ENCODE measurements around the gene FALEC. TPM values are rescaled to one million over a fixed set of nuclear protein-coding genes. Genes with fewer than 3 reads are reported as not detected.
"Not testable (repeated sequence)": the region's sequence is repeated elsewhere in the genome, so short reads cannot be mapped to it uniquely, and the experiment has no call there.

FALEC gene
- total and polyA plus RNA-seq, 2 donors: 0.16 to 0.19 TPM

DNA sequence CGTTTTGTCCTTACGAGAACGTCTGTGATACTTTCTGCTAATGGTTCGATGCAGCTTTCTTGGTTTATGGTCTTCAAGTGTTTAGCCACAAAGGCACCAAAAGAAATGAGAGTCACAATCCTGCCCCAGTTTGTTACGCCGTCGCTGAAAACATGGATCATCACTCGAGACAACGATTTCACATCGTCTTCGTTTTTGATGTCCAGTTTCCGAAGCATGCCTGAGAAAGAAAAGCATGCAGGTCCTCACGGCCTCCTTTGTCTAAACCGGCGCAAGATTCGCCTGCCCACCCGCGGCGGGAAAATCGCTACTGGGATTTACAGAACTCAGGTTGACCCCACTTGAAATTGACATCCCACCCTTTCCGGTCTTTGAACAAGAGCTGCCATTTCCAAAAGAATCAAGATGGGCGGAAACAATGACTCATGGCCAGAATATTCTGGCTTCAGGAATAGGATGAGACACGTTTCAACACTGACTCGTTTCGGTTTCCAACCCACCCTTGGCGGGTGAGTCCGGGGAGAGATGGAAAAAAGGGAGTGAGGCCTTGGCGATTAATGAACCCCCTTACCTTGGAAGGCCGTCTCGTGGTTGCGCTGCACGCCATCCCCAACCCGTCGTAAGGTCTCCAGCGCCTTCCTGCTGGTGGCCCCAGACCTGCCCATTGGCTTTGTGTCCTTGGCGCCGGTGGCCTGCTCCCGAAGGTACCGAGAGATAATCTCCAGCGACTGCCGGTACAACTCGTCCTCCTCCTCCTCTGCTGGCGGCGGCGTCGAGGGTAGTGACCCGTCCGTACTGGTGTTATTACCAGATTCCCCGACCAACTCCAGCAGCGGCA, 62.9 kb downstream of the FALEC start:
- under 1% methylated on average over 50 of the region's 50 CpGs for WGBS
- peaks cover 12 to 26% of the 10 kb centered on the region in 2 donors for H3K4me1 ChIP-seq (ENCODE audit: control insufficient read depth in 2 of 2, insufficient read depth in 2 of 2, low read length in 2 of 2)
- DNase-seq (ENCODE audit: low read depth in 6 of 9, low spot score in 9 of 9): peak in 5 of 9 donors; percentile 45 to 76 (median 53)
- peak overlapping the region; percentile 97 to 99 for H3K27ac ChIP-seq (ENCODE audit: low read depth in 1 of 2, low read length in 1 of 2)
- H3K27me3 ChIP-seq (ENCODE audit: control insufficient read depth in 2 of 2, insufficient read depth in 1 of 2, low read length in 1 of 2): no peaks in the 10 kb centered on the region
- no peaks in the 10 kb centered on the region for H3K9me3 ChIP-seq (ENCODE audit: control insufficient read depth in 2 of 2, insufficient read depth in 1 of 2, low read length in 1 of 2)
- peaks cover 15 to 37% of the 10 kb centered on the region in 2 donors for H3K36me3 ChIP-seq (ENCODE audit: control insufficient read depth in 2 of 2, insufficient read depth in 2 of 2, low read length in 1 of 2)
- H3K4me3 ChIP-seq (ENCODE audit: low read length in 2 of 2): peak overlapping the region; percentile 99 to 100

- no peaks in the 10 kb centered on the region for H3K27me3 ChIP-seq (ENCODE audit: control insufficient read depth in 2 of 2, insufficient read depth in 1 of 2, low read length in 1 of 2)
- peaks cover 9 to 29% of the 10 kb centered on the region in 2 donors for H3K36me3 ChIP-seq (ENCODE audit: control insufficient read depth in 2 of 2, insufficient read depth in 2 of 2, low read length in 1 of 2)
- DNase-seq (ENCODE audit: low read depth in 6 of 9, low spot score in 9 of 9): peak in 8 of 9 donors; percentile 64 to 93 (median 79)
- H3K4me3 ChIP-seq (ENCODE audit: low read length in 2 of 2): peak within 1 kb of the TSS; percentile 99 to 100
- H3K4me1 ChIP-seq (ENCODE audit: control insufficient read depth in 2 of 2, insufficient read depth in 2 of 2, low read length in 2 of 2): peaks cover 12 to 25% of the 10 kb centered on the region in 2 donors
- H3K27ac ChIP-seq (ENCODE audit: low read depth in 1 of 2, low read length in 1 of 2): peak within 1 kb of the TSS; percentile 97 to 99
- WGBS: under 1% methylated on average over 94 of the region's 94 CpGs
- H3K9me3 ChIP-seq (ENCODE audit: control insufficient read depth in 2 of 2, insufficient read depth in 1 of 2, low read length in 1 of 2): no peaks in the 10 kb centered on the region
These were observed 63.8 kb downstream of the FALEC start, which contains the start of gene MCL1 for GRCh38 chr1:150579110-150579944. Gene MCL1 (minus strand): TSS chr1:150579610. CDS start chr1:150579530, 80 bp downstream.

- Histone ChIP-seq H3K27me3 (ENCODE audit: control insufficient read depth in 2 of 2, insufficient read depth in 1 of 2, low read length in 1 of 2) (no peaks in the 10 kb centered on the region), H3K36me3 (ENCODE audit: control insufficient read depth in 2 of 2, insufficient read depth in 2 of 2, low read length in 1 of 2) (peaks cover 4 to 22% of the 10 kb centered on the region in 2 donors), H3K4me3 (ENCODE audit: low read length in 2 of 2) (peak overlapping the region; percentile 99 to 100), H3K9me3 (ENCODE audit: control insufficient read depth in 2 of 2, insufficient read depth in 1 of 2, low read length in 1 of 2) (no peaks in the 10 kb centered on the region), H3K4me1 (ENCODE audit: control insufficient read depth in 2 of 2, insufficient read depth in 2 of 2, low read length in 2 of 2) (peaks cover 9 to 19% of the 10 kb centered on the region in 2 donors), H3K27ac (ENCODE audit: low read depth in 1 of 2, low read length in 1 of 2) (peak overlapping the region; percentile 97)
- WGBS: 79% methylated on average over 15 of the region's 15 CpGs
- no peak for DNase-seq (ENCODE audit: low read depth in 6 of 9, low spot score in 9 of 9)
These were observed 64.5 kb downstream of the FALEC start for GRCh38 chr1:150579945-150580642.

GRCh38 chr1:150580966-150581365, 65.4 kb downstream of the FALEC start:
- 98% methylated on average over 3 of the region's 3 CpGs for WGBS
- H3K4me3 ChIP-seq (ENCODE audit: low read length in 2 of 2); H3K9me3 ChIP-seq (ENCODE audit: control insufficient read depth in 2 of 2, insufficient read depth in 1 of 2, low read length in 1 of 2); H3K27ac ChIP-seq (ENCODE audit: low read depth in 1 of 2, low read length in 1 of 2); H3K27me3 ChIP-seq (ENCODE audit: control insufficient read depth in 2 of 2, insufficient read depth in 1 of 2, low read length in 1 of 2); DNase-seq (ENCODE audit: low read depth in 6 of 9, low spot score in 9 of 9): not testable (repeated sequence)
- Histone ChIP-seq H3K4me1 (ENCODE audit: control insufficient read depth in 2 of 2, insufficient read depth in 2 of 2, low read length in 2 of 2) (peaks cover 0 to 15% of the 10 kb centered on the region in 2 donors), H3K36me3 (ENCODE audit: control insufficient read depth in 2 of 2, insufficient read depth in 2 of 2, low read length in 1 of 2) (peaks cover 0 to 13% of the 10 kb centered on the region in 2 donors)

GRCh38 chr1:150581437-150581836, 65.9 kb downstream of the FALEC start:
- not testable (repeated sequence) for DNase-seq (ENCODE audit: low read depth in 6 of 9, low spot score in 9 of 9)
- WGBS: 97% methylated on average over 7 of the region's 7 CpGs

DNA sequence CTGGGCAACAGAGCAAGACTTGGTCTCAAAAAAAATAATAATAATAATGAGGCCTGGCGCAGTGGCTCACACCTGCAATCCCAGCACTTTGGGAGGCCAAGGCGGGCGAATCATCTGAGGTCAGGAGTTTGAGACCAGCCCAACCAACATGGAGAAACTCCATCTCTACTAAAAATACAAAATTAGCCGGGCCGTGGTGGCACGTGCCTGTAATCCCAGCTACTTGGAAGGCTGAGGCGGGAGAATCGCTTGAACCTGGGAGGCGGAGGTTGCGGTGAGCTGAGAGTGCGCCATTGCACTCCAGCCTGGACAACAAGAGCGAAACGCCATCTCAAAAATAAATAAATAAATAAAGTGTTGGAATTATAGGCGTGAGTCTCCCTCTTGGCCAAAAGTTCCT, 66.4 kb downstream of the FALEC start:
- H3K27ac ChIP-seq (ENCODE audit: low read depth in 1 of 2, low read length in 1 of 2); H3K27me3 ChIP-seq (ENCODE audit: control insufficient read depth in 2 of 2, insufficient read depth in 1 of 2, low read length in 1 of 2); H3K9me3 ChIP-seq (ENCODE audit: control insufficient read depth in 2 of 2, insufficient read depth in 1 of 2, low read length in 1 of 2); H3K36me3 ChIP-seq (ENCODE audit: control insufficient read depth in 2 of 2, insufficient read depth in 2 of 2, low read length in 1 of 2); H3K4me3 ChIP-seq (ENCODE audit: low read length in 2 of 2); DNase-seq (ENCODE audit: low read depth in 6 of 9, low spot score in 9 of 9): not testable (repeated sequence)
- WGBS: 98% methylated on average over 14 of the region's 14 CpGs
- H3K4me1 ChIP-seq (ENCODE audit: control insufficient read depth in 2 of 2, insufficient read depth in 2 of 2, low read length in 2 of 2): peaks cover 0 to 13% of the 10 kb centered on the region in 2 donors

More at GRCh38 chr1:150581437-150581836, 65.9 kb downstream of the FALEC start:
- H3K27me3 ChIP-seq (ENCODE audit: control insufficient read depth in 2 of 2, insufficient read depth in 1 of 2, low read length in 1 of 2); H3K36me3 ChIP-seq (ENCODE audit: control insufficient read depth in 2 of 2, insufficient read depth in 2 of 2, low read length in 1 of 2); H3K4me3 ChIP-seq (ENCODE audit: low read length in 2 of 2); H3K27ac ChIP-seq (ENCODE audit: low read depth in 1 of 2, low read length in 1 of 2); H3K9me3 ChIP-seq (ENCODE audit: control insufficient read depth in 2 of 2, insufficient read depth in 1 of 2, low read length in 1 of 2): not testable (repeated sequence)
- peaks cover 0 to 15% of the 10 kb centered on the region in 2 donors for H3K4me1 ChIP-seq (ENCODE audit: control insufficient read depth in 2 of 2, insufficient read depth in 2 of 2, low read length in 2 of 2)

DNA sequence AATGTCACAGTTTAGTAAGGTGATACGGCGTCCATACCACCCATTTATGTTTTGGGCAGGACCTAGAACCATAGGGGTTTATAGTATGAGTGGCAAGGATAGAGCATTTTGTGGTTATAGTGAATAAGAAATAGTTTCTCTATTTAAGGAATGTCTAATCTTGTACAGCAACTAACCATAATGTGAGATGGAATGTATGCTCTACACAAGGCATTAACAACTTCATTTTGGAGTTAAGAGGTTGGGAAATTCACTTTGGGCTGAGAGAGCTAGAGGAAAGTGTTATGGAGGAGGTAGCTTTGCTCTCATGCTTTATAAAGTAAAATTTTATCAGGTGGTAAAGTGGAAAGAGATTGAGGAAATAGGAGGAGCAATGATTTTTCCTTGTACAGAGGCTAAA, 66.8 kb downstream of the FALEC start:
- Histone ChIP-seq H3K27me3 (ENCODE audit: control insufficient read depth in 2 of 2, insufficient read depth in 1 of 2, low read length in 1 of 2) (no peaks in the 10 kb centered on the region), H3K9me3 (ENCODE audit: control insufficient read depth in 2 of 2, insufficient read depth in 1 of 2, low read length in 1 of 2) (no peaks in the 10 kb centered on the region), H3K27ac (ENCODE audit: low read depth in 1 of 2, low read length in 1 of 2) (no peak overlapping the region), H3K36me3 (ENCODE audit: control insufficient read depth in 2 of 2, insufficient read depth in 2 of 2, low read length in 1 of 2) (peaks cover 0 to under 1% of the 10 kb centered on the region in 2 donors), H3K4me3 (ENCODE audit: low read length in 2 of 2) (no peak overlapping the region), H3K4me1 (ENCODE audit: control insufficient read depth in 2 of 2, insufficient read depth in 2 of 2, low read length in 2 of 2) (peaks cover 0 to 9% of the 10 kb centered on the region in 2 donors)
- no peak for DNase-seq (ENCODE audit: low read depth in 6 of 9, low spot score in 9 of 9)
- WGBS: 71% methylated on average over 2 of the region's 2 CpGs
